Occipital lobe (tissue), 2 donors: ENCODE data around the gene IPPK. TPM values are rescaled to one million over a fixed set of nuclear protein-coding genes. Genes with fewer than 3 reads are reported as not detected.
"Not testable (repeated sequence)": the region's sequence is repeated elsewhere in the genome, so short reads cannot be mapped to it uniquely, and the experiment has no call there.

Source experiments
- DNase-seq: peaks from one replicate; lab custom pipeline; 2025; lab: John Stamatoyannopoulos, UW
- total RNA-seq: library from RNA; depleted of rRNA; stranded (reverse); fragments of >200 nt; gene quantifications from one replicate; pipeline ENCODE4 v1.2.3, GENCODE V29; 2014

The IPPK gene
- total RNA-seq, 1 donor from 2014 or later: 16.1 TPM

GRCh38 chr9:92638621-92639101, 31.3 kb downstream of the IPPK start:
- DNase-seq: no peak

GRCh38 chr9:92637886-92638620, 31.9 kb downstream of the IPPK start:
- DNase-seq: no peak

DNA sequence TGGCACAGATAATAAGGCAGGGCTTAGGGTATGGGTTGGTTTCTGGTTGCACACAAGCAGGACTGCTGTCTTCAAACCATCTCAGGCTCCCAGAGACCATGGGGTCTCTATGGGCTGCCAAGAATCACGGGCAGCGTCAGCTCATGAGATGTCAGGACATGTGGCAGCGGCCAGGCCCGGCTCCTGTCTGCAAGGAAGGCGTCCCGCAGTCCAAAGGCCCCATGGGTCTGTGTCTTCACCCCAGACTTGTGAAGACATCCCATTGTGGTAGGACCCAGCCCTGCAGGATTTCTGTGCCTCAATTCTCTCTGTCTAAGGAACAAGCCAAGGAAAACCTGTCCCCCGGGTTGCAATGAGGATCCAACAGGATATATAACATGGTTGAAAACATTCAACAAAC, 32.6 kb downstream of the IPPK start:
- no peak for DNase-seq

DNA sequence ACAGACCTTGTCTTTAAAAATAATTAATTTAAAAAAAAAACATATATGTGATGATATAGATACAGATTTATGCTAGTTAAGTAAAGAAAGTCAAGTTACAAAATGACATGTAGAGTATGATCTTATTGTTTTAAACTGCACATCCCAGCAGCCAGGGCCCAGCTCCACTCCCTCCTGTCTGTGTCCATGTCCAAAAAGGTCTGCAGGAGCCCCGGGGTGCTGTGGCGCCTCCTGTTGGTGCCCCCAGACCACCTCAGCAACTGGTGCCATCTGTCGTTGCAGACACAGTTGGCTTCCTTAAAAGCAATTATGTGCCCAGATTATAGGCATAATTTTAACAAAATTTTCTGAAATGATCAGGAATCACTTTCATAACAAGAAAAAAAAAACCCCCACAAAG, 33.3 kb downstream of the IPPK start:
- no peak for DNase-seq

GRCh38 chr9:92635760-92636159, 34.2 kb downstream of the IPPK start:
- DNase-seq: no peak

- DNase-seq: peak; percentile 34
These were observed 35.0 kb downstream of the IPPK start for GRCh38 chr9:92634712-92635605.

GRCh38 chr9:92633614-92634278, 36.2 kb downstream of the IPPK start:
- no peak for DNase-seq

DNA sequence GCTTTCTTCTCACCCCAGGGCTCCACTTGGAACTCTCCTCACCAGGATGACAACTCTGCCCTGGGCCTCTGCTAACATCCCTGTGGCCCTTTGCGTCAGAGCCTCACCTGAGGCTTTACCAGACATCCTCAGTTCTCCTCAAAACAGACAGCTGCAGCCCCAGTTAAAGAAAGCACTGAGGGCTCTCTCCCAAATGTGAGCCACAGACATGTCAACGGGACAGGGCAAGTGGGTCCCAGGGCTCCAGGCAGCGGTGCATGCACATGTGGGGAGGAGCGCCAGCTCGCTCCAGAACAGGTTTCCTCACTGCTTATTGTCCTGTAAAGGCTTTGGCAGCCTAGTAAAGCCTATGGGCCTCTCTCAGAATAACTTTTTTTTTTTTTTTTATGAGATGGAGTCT, 37.3 kb downstream of the IPPK start:
- no peak for DNase-seq

GRCh38 chr9:92631452-92632343, 38.2 kb downstream of the IPPK start:
- no peak for DNase-seq

DNA sequence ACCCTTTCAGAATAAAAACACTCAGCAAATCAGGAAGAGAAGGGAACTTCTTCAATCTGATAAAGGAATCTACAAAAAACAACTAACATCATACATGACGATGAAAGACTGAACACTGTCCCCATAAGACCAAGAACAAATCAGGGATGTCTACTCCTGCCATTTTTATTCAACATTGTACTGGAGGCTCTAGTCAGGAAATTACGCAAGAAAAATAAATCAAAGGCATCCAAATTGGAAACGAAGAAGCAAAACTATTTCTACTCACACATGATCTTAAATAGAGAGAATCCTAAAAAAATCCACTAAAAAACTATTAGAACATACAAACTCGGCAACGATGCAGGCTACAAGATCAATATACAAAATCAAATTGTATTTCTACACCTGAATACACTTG, 42.3 kb downstream of the IPPK start:
- no peak for DNase-seq

DNA sequence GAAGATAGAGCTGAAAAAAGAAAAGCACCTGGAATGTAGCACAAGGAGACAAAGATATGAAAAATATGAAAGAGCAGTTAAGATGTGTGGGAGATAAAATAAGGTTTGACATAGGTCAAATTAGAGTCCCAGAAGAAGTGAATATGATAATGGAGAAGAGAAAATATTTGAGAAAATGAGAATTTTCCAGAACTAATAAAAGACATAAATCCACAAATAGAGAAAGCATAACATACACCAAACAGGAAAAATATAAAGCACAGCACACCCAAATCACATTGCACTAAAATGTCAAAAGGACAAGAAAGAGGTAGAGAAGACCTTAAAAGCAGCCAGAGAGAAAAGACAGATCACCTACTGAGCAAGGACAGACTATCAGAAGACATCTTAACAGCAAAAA, 43.4 kb downstream of the IPPK start:
- no peak for DNase-seq

DNA sequence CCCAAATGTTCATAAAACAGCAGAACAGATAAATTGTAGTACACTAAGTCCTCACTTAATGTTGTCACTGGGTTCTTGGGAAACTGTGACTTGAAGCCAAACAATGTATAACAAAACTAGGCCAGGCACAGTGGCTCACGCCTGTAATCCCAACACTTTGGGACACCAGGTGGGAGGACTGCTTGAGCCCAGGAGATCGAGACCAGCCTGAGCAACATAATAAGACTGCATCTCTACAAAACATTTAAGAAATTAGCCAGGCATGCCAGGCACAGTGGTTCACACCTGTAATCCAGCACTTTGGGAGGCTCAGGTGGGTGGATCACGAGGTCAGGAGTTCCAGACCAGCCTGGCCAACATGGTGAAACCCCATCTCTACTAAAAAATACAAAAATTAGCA, 46.0 kb downstream of the IPPK start:
- not testable (repeated sequence) for DNase-seq

DNA sequence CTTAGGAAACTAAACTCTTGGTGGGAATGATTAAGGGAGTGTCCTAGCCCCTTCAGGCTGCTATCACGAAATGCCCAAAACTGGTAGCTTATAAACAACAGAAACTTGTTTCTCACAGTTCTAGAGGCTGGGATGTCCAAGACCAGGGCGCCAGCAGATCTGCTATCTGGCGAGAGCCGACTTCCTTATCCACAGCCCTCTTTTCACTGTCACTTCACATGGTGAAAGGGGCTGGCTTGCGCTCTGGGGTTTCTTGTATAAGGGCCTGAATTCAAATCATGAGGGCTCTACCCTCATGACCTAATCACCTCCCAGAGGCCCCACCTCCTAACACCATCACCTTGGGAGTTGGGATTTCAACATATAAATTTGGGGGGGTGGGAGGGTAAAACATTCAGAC, 49.1 kb downstream of the IPPK start:
- no peak for DNase-seq

DNA sequence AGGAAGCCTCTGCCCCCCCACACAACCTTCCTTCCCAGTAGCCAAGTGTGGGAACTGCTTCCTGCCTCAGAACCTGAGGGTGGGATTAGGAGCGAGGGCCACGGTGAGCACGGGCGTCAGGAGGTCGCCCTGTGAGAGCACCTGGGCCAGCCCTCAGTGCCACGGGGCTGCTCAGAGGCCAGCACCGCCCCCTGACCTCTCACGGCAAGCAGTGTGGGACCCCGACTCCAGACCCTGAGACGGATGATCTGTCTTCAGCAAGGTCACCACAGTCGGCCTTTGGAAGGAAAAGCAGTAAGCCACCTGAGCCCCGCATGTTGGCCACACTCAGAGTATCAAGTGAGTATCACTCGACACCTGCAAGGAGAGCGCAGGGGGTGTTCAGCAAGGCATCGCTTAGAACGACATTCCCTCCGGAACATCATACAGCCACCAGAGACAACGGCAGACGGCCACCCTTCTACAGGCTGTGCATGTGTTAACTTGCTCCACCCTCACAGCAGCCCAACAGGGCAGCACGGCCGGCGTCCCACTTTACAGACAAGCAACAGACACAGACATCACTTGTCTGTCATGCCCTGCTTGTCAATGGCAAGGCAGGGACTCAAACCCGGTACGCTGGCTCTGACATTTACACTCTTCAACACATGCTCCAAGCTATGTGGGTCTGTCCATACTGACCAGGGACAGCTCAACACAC, 50.2 kb downstream of the IPPK start:
- no peak for DNase-seq

DNA sequence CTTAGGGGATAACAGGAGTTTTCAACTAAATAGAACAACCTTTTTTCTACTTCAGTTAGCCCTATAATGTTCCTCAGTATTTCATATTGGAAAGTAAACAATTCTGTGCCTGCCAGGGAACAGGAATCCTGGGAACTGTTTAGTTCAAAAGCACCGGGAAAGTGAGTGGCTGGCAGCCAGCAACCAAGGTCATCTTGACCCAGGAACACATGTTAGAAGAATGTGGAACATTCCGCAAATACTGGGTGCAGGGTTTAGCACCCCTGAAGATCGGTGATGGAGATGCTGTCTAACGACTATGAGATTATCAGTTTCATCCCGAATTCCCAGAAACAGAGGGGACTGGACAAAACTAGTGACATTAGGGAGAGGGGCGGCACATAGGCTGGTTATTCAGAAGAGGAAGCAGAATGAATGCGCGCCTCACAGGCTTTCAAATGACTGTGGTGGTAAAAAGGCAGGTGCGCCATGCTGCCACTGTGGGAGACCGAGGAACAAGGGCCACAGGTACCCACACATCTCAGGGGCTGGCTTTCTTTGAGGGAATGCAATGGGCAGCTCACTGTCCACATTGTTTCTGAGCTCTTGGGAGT, 51.2 kb downstream of the IPPK start:
- DNase-seq: no peak

DNA sequence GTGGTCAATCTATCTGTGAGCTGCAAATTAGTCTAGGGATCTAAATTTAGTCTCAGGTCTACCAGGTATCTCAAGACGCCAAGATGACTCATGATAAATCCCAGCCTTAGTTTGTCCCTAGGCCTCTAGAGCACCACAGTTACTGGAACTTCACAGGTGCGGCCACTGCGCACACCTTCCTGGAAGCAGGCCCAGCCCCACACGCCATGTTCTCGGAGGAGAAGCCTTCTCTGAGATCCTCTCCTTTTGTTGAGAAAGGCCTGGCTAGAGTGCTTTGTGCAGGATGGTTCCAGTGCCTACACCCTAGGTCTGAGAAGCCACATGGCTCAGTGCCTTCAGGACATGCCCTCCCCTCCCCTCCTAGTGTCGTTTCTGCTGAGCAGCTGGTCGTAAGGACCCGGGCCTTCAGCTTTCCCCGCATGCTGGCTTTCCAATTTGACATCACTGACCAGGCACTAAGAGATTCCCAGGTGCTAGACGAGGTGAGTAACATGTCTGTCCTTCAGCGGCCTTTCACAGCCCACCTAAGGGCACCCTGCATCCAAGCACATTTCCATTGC, 51.9 kb downstream of the IPPK start:
- DNase-seq: no peak

DNA sequence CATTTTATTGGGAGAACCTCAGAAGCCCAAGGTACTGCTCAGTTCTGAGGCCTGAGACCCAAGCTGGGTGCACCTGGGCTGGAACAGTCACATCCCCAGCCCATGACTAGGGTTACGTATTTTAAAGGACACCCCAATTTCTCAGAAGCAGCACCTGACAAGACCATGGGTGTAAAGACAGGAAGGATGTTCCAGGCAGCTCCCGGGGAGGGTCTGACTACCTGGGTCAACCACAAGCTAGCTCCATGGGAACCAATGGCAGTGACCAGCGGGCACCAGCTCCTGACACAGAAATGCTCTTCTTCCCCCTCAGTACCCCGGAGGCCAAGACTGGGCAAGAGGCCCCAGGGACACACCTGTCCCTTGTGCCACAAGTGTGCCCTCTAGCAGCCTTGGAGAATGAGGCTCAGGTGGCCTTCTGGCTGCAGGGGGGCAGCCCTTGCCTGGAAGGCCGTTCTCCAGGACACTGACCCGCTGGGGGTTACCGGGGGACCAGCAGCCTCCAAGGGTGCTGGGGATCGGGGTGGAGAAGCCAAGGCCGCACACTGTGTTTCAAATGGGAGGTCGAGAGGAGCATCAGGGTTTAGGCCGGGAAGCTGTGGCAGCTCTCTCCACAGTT, 52.6 kb downstream of the IPPK start:
- DNase-seq: no peak

GRCh38 chr9:92616655-92617111, 53.2 kb downstream of the IPPK start:
- no peak for DNase-seq

- DNase-seq: no peak
These were observed 53.7 kb downstream of the IPPK start for GRCh38 chr9:92616199-92616641.
